ENCODE results near the gene KIAA1217. TPM values are rescaled to one million over a fixed set of nuclear protein-coding genes. Genes with fewer than 3 reads are reported as not detected.

Gene KIAA1217
- total and polyA plus RNA-seq, 12 donors = 10.8 to 73.7 (median 40.8) TPM

- WGBS, 4 donors = 73 to 87% (median 85%) methylated on average over 4 of the region's 4 CpGs
- Histone ChIP-seq H3K4me3 (no peak overlapping the region), H3K4me1 (replicated peaks in 1 of 2) (peaks cover 3 to 16% of the 10 kb centered on the region in 2 donors), H3K36me3 (replicated peaks in 1 of 2) (no peaks in the 10 kb centered on the region), H3K27me3 (no peaks in the 10 kb centered on the region), H3K27ac (no peak overlapping the region), H3K9me3 (replicated peaks in 1 of 3) (no peaks in the 10 kb centered on the region)
- intact Hi-C loops (cut with DNase I) = loop anchor here in 1 of 2 donors (10.0 kb wide), 1 partner anchor 153 kb away; the partner anchor contains the start of gene KIAA1217
- no peak for DNase-seq
- no peak for TF ChIP-seq POLR2A (IDR thresholded peaks at IDR 0.05)
- TF ChIP-seq, protein P1, sequence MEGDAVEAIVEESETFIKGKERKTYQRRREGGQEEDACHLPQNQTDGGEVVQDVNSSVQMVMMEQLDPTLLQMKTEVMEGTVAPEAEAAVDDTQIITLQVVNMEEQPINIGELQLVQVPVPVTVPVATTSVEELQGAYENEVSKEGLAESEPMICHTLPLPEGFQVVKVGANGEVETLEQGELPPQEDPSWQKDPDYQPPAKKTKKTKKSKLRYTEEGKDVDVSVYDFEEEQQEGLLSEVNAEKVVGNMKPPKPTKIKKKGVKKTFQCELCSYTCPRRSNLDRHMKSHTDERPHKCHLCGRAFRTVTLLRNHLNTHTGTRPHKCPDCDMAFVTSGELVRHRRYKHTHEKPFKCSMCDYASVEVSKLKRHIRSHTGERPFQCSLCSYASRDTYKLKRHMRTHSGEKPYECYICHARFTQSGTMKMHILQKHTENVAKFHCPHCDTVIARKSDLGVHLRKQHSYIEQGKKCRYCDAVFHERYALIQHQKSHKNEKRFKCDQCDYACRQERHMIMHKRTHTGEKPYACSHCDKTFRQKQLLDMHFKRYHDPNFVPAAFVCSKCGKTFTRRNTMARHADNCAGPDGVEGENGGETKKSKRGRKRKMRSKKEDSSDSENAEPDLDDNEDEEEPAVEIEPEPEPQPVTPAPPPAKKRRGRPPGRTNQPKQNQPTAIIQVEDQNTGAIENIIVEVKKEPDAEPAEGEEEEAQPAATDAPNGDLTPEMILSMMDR (IDR thresholded peaks at IDR 0.05) = no peak
Observed at GRCh38 chr10:24358022-24358421, 149.1 kb downstream of the KIAA1217 start.

DNA sequence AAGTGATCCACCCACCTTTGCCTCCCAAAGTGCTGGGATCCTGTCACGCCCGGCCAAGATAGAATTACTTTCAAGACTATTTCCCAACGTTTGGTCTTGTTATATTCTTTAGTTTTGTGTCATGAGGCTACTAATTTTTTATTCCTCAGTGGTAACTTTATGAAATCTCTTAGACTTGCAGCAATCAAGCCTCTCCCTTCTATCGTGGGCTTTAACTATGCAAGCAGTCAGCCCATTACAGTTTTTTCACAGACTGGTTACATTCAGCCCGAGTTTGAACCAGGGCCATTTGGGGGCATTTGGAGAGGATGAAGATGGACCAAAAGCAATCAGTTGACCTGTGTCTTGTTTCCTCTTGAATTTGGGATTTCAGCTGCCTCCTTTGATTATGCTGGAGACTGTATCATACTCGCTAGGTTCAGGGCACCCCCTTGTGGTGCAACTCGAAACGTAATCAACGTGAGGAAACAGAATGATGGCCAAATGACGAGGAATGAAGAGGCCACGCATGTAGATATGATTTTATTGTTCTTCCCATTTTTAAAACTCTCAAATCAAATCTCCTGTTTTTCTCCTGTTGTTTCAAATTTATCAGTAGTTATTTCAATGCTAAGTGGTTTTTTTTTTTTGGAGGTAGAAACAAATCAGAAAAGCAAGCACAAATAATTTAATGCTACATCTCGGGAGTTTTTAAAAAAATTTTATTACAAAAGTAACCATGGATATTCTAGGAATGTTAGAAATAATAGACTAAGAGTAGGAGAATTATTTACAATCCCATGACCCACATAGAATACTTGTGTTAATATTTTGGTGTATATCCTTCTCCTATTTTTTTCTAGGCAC, 151.6 kb downstream of the KIAA1217 start:
- Histone ChIP-seq H3K4me3 (no peak overlapping the region), H3K9me3 (replicated peaks in 1 of 3) (no peaks in the 10 kb centered on the region), H3K4me1 (replicated peaks in 1 of 2) (peaks cover 0 to 12% of the 10 kb centered on the region in 2 donors), H3K27ac (no peak overlapping the region), H3K36me3 (replicated peaks in 1 of 2) (no peaks in the 10 kb centered on the region), H3K27me3 (no peaks in the 10 kb centered on the region)
- DNase-seq = peak; percentile 73 to 94 (median 84)
- WGBS, 4 donors = 29 to 31% (median 30%) methylated on average over 12 of the region's 12 CpGs
- intact Hi-C loops (cut with DNase I) = loop anchor here in 1 of 2 donors (5.0 kb wide), 1 partner anchor 368 kb away; no protein-coding TSS in a partner anchor
- TF ChIP-seq POLR2A (IDR thresholded peaks at IDR 0.05) = no peak
- TF ChIP-seq, protein P1 (IDR thresholded peaks at IDR 0.05) = peak; percentile 65 to 85 (median 75)

GRCh38 chr10:24363070-24363469, 154.1 kb downstream of the KIAA1217 start:
- TF ChIP-seq, protein P1 (IDR thresholded peaks at IDR 0.05) = no peak
- TF ChIP-seq POLR2A (IDR thresholded peaks at IDR 0.05) = no peak
- intact Hi-C loops (cut with DNase I) = loop anchor here in 1 of 2 donors (5.0 kb wide), 1 partner anchor 371 kb away; no protein-coding TSS in a partner anchor
- no peaks in the 10 kb centered on the region for H3K9me3 ChIP-seq (replicated peaks in 1 of 3)
- H3K27ac ChIP-seq = no peak overlapping the region
- H3K27me3 ChIP-seq = no peaks in the 10 kb centered on the region
- H3K36me3 ChIP-seq (replicated peaks in 1 of 2) = no peaks in the 10 kb centered on the region
- no peak for DNase-seq
- H3K4me3 ChIP-seq = no peak overlapping the region
- H3K4me1 ChIP-seq (replicated peaks in 1 of 2) = peaks cover 0 to 12% of the 10 kb centered on the region in 2 donors
- WGBS, 4 donors = 48 to 64% (median 54%) methylated on average over 3 of the region's 3 CpGs

DNA sequence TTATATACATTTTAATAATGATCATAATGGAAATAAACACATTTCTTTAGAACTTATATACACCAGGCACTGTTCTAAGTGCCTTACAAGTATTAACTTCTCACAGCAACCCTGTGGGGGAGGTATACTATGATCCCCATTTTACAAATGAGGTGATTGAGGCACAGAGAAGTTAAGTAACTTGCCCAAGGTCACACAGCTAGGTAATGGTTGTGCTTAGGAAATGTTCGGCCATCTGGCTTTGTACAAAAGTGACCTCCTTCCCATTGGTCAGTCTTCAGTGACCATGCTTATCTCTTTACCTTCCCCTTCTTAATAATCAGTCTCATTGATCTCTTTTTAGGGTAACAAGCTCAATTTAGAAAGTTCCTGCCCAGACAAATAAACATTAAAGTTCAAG, 158.8 kb downstream of the KIAA1217 start:
- no peak overlapping the region for H3K27ac ChIP-seq
- H3K4me1 ChIP-seq (replicated peaks in 1 of 2) = peaks cover 0 to 18% of the 10 kb centered on the region in 2 donors
- no peaks in the 10 kb centered on the region for H3K36me3 ChIP-seq (replicated peaks in 1 of 2)
- DNase-seq = no peak
- H3K27me3 ChIP-seq = no peaks in the 10 kb centered on the region
- intact Hi-C loops (cut with DNase I) = no loop called here
- TF ChIP-seq, protein P1 (IDR thresholded peaks at IDR 0.05) = no peak
- TF ChIP-seq POLR2A (IDR thresholded peaks at IDR 0.05) = no peak
- no peaks in the 10 kb centered on the region for H3K9me3 ChIP-seq (replicated peaks in 1 of 3)
- 62 to 77% (median 69%) methylated on average over 1 of the region's 1 CpG for WGBS, 4 donors
- H3K4me3 ChIP-seq = no peak overlapping the region

Measured in adrenal gland (tissue), 12 donors.